PFSK-1 (cell line): ENCODE measurements around the gene UGT2B17.

Experiments
- FOXP2 ChIP-seq: optimal IDR thresholded peaks from 2 replicates; pipeline ENCODE3; 2011; ENCODE audit warnings: borderline replicate concordance, control low read depth, inconsistent platforms; ENCODE audit not compliant: insufficient read depth; ENCODE audit errors: extremely low read length, extremely low read depth
- POLR2AphosphoS5 ChIP-seq: IDR thresholded peaks from 2 replicates; pipeline ENCODE4 v1.6.1; 2012; ENCODE audit warnings: low read depth, mild to moderate bottlenecking, control low read depth, low read length, moderate library complexity
- SIN3A ChIP-seq: IDR thresholded peaks from 2 replicates; pipeline ENCODE4 v1.6.1; 2012; ENCODE audit warnings: mild to moderate bottlenecking, low read length, moderate library complexity, borderline replicate concordance; ENCODE audit not compliant: insufficient read depth
- TAF1 ChIP-seq: IDR thresholded peaks from 2 replicates; pipeline ENCODE4 v1.6.1; 2012; ENCODE audit warnings: low read length, control low read depth, borderline replicate concordance; ENCODE audit not compliant: insufficient read depth

DNA sequence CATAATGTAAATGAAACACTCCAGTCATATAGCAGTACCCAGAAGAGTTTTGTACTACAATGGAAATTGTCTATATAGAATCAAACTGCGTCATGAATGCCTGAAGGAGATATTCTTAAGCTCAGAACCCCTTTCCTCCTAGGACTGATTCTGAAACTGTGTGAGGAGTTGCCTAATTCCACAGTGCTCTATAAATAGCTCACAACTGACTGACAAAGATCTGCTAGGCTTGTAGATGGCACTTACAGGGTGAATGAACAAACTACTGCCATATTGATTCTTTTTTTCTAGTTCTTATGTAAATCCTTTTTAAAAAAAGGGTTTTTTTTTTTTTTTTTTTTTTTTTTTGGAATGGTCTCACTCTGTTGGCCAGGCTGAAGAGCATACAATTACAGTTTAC lies 30.1 kb upstream of the UGT2B17 start:
- TF ChIP-seq TAF1: no peak
- no peak for TF ChIP-seq FOXP2
- no peak for TF ChIP-seq POLR2AphosphoS5
- TF ChIP-seq SIN3A: no peak
